IPS-20b (cell line): Measurements from ENCODE around the gene GABBR2.
"Not testable (repeated sequence)": the region's sequence is repeated elsewhere in the genome, so short reads cannot be mapped to it uniquely, and the experiment has no call there.

Experiments
- H3K27ac ChIP-seq: one replicate; pipeline ENCODE4 v1.5.1; 2013; ENCODE audit warnings: low read length
- H3K27me3 ChIP-seq: 2 replicates; pipeline ENCODE4 v1.6.1; 2013; ENCODE audit warnings: mild to moderate bottlenecking, low read length, inconsistent platforms; ENCODE audit not compliant: insufficient read depth
- H3K36me3 ChIP-seq: 2 replicates; pipeline ENCODE4 v1.6.1; 2013; ENCODE audit warnings: low read depth, mild to moderate bottlenecking, inconsistent platforms, low read length, moderate library complexity; ENCODE audit not compliant: insufficient read depth
- H3K4me1 ChIP-seq: 2 replicates; pipeline ENCODE4 v1.6.1; 2013; ENCODE audit warnings: mild to moderate bottlenecking, control low read depth, inconsistent platforms, low read length, moderate library complexity; ENCODE audit not compliant: insufficient read depth
- H3K4me3 ChIP-seq: 2 replicates; pipeline ENCODE4 v1.5.1; 2013; ENCODE audit warnings: mild to moderate bottlenecking, low read length, inconsistent platforms
- H3K9ac ChIP-seq: 2 replicates; pipeline ENCODE4 v1.6.1; 2013; ENCODE audit warnings: low read depth, mild to moderate bottlenecking, inconsistent platforms, low read length, moderate library complexity
- H3K9me3 ChIP-seq: 2 replicates; pipeline ENCODE4 v1.6.1; 2013; ENCODE audit warnings: mild to moderate bottlenecking, low read depth, low read length, inconsistent platforms; ENCODE audit not compliant: insufficient read depth

GABBR2 gene

DNA sequence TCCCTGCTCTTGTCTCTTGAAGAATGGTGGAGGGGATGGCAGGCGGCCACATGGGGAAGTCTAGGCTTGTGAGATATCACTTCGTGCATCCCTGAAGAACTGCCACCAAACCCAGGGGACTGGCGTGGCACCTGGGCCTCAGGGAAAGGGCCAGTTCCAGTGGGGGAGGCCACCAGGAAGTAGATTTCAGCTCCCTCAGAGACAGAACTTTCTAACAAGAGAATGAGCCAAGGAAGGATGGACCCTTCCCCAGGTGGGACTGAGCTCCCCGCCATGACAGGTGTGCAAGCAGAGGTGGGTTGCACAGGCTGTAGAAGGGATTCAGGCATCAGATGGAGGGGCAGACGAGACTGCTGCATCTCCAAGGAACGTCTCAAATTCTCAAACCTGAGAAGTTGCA is 193.9 kb downstream of the GABBR2 start:
- Histone ChIP-seq H3K9me3 (no peaks in the 10 kb centered on the region), H3K4me1 (no peaks in the 10 kb centered on the region), H3K27ac (no peak overlapping the region), H3K4me3 (no peak overlapping the region), H3K9ac (no peak overlapping the region), H3K36me3 (no peaks in the 10 kb centered on the region), H3K27me3 (no peaks in the 10 kb centered on the region)

DNA sequence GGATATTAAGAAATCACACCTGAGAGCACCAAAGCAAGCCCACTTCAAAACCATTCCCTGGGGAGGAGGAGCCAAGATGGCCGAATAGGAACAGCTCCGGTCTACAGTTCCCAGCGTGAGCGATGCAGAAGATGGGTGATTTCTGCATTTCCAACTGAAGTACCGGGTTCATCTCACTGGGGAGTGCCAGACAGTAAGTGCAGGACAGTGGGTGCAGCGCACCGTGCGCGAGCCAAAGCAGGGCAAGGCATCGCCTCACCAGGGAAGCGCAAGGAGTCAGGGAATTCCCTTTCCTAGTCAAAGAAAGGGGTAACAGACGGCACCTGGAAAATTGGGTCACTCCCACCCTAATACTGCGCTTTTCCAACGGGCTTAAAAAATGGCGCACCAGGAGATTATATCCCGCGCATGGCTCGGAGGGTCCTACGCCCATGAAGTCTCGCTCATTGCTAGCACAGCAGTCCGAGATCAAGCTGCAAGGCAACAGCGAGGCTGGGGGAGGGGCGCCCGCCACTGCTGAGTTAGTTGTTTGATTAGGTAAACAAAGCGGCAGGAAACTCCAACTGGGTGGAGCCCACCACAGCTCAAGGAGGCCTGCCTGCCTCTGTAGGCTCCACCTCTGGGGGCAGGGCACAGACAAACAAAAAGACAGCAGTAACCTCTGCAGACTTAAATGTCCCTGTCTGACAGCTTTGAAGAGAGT is 200.4 kb downstream of the GABBR2 start:
- H3K27ac ChIP-seq, H3K4me3 ChIP-seq, H3K27me3 ChIP-seq, H3K36me3 ChIP-seq, H3K9ac ChIP-seq: not testable (repeated sequence)
- Histone ChIP-seq H3K4me1 (peaks cover 15% of the 10 kb centered on the region), H3K9me3 (peaks cover 16% of the 10 kb centered on the region)

DNA sequence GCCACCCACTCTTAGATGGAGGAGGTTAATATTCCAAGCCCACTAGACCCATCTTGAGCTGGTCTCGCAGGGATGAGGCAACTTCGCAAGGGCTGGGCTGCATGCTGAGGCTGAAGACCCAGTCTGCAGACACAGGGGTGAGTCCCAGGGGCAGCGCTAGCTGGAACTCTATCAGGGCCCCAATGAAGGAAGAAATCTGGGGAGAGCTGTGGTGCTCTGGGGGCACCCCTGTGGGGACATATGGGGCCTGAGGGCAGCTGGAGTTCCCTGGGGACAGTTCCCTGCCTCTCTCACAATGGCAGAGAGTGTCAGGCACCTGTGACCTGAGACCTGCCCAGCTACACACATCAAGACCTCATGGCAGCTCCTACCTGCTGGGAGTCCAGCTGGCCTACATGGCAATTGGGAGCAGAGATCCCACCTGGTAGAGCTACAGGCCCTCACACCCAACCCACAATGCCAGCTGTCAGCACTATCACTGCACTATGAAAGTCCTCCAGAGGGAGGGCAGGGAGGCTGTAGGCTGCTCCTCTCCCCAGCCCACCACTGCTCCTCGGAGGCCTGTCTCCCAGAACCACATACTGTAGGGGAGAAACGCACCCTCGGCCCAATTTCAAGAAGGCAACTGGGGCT is 202.2 kb downstream of the GABBR2 start:
- Histone ChIP-seq H3K4me3 (no peak overlapping the region), H3K36me3 (no peaks in the 10 kb centered on the region), H3K9me3 (peaks cover 16% of the 10 kb centered on the region), H3K27ac (no peak overlapping the region), H3K9ac (no peak overlapping the region), H3K4me1 (peaks cover 24% of the 10 kb centered on the region), H3K27me3 (no peaks in the 10 kb centered on the region)

DNA sequence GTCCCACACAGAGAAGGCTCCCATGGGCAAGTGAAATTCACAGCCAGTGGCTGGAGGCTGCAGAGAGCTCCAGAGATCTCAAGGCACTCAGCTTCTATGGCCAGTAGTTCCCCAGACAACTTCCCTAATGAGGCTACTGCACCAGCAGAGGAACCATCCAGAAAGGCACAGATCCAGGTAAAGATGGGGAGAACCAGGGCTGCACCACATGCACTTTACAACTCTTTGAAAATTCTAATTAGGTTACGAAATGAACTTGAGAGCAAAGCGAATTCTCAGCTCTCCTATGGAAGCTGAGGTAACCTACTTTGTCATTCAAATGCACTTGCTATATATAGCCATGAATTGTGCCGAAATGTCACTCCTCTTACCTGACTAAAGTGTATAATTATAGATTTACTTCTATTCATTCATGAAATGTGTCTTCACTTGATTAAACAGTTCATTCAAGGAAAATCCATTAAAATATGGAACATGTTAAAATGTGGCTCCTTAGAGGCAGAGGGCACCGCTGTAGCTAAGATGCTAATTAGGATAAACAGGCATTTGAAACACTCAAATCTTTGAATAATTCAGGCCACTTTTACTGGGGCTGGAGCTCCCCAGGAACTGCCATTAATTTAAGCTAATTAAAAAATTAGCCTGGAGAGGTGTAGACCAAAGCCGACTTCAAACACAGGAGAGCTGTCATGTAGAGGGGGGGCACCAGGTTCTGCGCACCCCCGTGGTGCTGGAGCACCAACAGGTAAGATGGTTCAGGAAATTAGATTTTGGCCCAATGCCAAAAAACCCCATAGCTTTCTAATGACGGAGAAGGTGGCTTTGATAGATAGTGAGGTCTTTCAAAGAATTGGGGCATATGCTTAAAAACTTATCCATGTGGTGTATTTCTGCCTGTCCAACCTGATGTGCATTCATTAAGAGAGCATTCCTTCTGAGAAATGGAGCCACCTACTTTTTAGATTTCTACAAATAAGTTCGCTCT is 204.1 kb downstream of the GABBR2 start:
- Histone ChIP-seq H3K27me3 (no peaks in the 10 kb centered on the region), H3K4me3 (peak overlapping the region; percentile 47; the same call in 1 of the 2 replicates), H3K4me1 (peaks cover 24% of the 10 kb centered on the region), H3K27ac (no peak overlapping the region), H3K9me3 (peaks cover 16% of the 10 kb centered on the region), H3K9ac (peak overlapping the region; percentile 49; the same call in 1 of the 2 replicates), H3K36me3 (no peaks in the 10 kb centered on the region)

DNA sequence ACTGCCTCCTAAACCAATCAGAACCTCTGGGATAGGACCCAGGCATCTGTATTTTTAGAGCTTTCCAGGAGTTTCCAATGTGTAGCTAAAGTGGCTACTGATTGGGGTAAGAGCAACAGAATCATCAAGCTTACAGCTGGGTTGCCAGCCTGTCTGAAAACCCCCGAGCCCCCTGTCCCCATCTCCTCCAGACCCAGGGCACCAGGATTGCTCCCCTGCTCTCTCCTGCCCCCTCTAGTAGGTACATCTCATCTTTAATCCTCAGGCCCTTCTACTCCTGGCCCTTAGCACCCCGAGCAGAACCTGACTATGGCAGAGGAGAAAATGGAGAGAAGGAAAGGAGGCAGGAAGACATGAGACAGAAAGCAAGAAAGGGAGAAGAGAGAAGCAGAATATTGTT is 204.9 kb downstream of the GABBR2 start:
- H3K4me1 ChIP-seq: peaks cover 24% of the 10 kb centered on the region

DNA sequence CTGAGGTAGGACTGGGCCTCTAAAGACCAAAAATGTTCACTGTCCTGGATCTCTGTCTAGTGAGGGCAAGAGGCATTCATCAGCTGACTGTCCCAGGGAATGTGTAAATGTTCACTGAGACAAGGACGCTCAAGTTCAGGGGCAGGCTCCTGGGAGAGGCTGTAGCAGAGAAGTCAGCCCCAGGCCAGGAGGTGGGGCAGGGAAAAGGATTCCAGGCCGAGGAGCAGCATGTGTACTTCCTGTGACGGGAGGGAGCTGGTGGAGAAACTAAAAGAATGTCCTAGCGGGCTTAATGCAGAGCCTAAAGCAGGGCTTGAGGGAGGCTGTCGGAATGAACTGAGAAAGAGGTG is 205.8 kb downstream of the GABBR2 start:
- no peak overlapping the region for H3K9ac ChIP-seq
- H3K27ac ChIP-seq: no peak overlapping the region

More for the DNA sequence above, 204.9 kb downstream of the GABBR2 start:
- Histone ChIP-seq H3K27ac (no peak overlapping the region), H3K27me3 (no peaks in the 10 kb centered on the region), H3K4me3 (peak overlapping the region; percentile 47; the same call in 1 of the 2 replicates), H3K9ac (peak overlapping the region; percentile 49; the same call in 1 of the 2 replicates), H3K36me3 (no peaks in the 10 kb centered on the region), H3K9me3 (peaks cover 16% of the 10 kb centered on the region)

DNA sequence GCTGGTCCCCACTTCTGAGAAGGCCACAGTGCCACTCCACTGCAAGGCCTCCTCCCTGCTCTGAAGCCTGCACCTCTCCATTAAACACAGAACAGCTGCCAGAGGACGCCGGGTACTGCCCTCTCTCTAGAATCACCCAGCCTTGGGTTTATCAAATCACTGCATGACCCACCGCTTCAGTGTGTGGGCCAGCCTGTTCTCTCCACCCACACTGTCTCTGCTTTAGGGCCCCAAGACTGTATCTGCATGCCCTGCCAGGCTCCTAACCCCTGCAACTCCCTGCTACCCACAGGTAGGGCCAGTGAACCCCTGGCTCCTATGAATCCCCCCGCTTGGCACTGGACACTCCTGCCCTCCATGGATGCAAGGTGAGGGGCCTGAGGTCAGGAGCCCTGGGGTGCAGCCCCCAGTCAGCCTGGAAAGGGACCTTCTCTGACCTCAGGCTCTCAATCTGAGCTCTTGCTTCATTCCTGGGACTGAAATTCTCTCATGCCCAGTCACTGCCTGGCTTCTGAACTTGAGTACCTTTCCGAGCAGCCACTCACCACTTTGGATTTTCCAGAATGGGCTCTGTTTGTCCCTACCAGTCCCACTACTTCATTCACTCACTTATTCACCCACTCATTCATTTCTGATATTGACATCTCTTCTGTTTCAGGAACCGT is 206.3 kb downstream of the GABBR2 start:
- no peaks in the 10 kb centered on the region for H3K36me3 ChIP-seq

More for the DNA sequence above, 205.8 kb downstream of the GABBR2 start:
- H3K9me3 ChIP-seq: peaks cover 13% of the 10 kb centered on the region
- H3K4me1 ChIP-seq: peaks cover 24% of the 10 kb centered on the region
- H3K4me3 ChIP-seq: no peak overlapping the region
- H3K27me3 ChIP-seq: no peaks in the 10 kb centered on the region
- H3K36me3 ChIP-seq: no peaks in the 10 kb centered on the region

DNA sequence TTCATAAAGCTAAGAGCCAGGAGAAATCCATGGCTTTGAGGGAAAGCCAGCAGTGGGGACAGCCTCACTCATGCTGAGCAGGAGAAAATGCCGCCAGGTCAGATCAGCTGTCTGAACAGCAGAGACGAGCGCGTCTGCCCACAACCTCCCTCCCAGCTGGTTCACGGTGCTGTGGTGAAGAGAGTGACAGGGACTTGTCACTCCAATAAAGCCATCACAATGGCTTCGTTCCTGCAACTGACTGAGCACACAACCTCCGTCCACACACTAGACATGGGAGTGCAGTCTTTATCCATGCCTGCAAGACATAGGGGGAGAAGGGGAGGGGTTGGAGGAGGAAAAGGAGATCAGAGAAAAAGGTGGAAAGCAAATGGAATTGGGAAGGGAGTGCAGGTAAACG is 206.9 kb downstream of the GABBR2 start:
- H3K36me3 ChIP-seq: no peaks in the 10 kb centered on the region
- no peak overlapping the region for H3K27ac ChIP-seq
- peaks cover 2% of the 10 kb centered on the region; the same call in 1 of the 2 replicates for H3K9me3 ChIP-seq
- peaks cover 24% of the 10 kb centered on the region for H3K4me1 ChIP-seq
- H3K27me3 ChIP-seq: no peaks in the 10 kb centered on the region
- H3K4me3 ChIP-seq: no peak overlapping the region
- no peak overlapping the region for H3K9ac ChIP-seq

More for the DNA sequence above, 206.3 kb downstream of the GABBR2 start:
- Histone ChIP-seq H3K27ac (no peak overlapping the region), H3K27me3 (no peaks in the 10 kb centered on the region), H3K4me1 (peaks cover 24% of the 10 kb centered on the region), H3K4me3 (no peak overlapping the region), H3K9ac (no peak overlapping the region), H3K9me3 (peaks cover 8% of the 10 kb centered on the region)

DNA sequence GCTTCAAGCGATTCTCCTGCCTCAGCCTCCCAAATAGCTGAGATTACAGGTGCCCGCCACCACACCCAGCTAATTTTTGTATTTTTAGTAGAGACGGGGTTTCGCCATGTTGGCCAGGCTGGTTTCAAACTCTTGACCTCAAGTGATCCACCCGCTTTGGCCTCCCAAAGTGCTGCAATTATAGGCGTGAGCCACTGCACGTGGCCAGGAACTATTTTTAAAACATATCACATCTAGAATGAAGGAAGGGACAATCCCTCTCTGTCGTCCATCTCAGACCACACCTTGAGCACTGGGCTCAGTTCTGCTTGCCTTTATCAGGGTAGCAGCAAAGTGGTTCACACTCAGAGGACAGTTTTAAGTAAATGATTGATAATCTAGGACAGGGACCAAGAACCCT is 207.5 kb downstream of the GABBR2 start:
- H3K9me3 ChIP-seq, H3K27me3 ChIP-seq, H3K9ac ChIP-seq, H3K27ac ChIP-seq, H3K4me3 ChIP-seq, H3K36me3 ChIP-seq: not testable (repeated sequence)
- peaks cover 24% of the 10 kb centered on the region for H3K4me1 ChIP-seq

DNA sequence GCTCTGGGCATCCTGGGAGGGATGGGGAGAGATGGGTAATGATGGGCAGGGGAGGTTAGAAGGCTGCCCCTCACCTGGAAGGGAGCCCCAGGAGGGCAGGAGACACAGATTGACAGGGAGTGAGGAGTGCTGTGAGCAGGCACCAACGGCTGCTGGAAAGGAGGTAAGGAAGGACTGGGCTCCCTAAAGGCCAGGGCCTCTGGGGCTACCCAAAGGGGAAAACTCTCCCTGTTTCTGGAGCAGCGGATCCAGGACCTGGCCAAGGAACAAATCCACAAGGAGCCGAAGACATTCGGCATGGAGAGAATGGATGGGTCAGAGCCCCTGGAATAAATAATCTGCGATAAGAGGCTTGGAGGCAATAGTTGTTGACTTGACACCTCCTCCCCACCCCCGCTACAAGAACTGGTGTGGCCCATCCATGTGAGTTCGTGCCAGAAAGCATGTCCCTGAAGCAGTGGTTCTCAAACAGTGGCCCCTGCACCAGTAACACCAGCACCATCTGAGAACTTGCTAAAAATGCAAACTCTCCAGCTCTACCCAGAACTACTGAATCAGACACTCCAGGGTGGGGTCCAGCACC is 208.3 kb downstream of the GABBR2 start:
- H3K27ac ChIP-seq: no peak overlapping the region
- H3K9ac ChIP-seq: no peak overlapping the region
- H3K9me3 ChIP-seq: no peaks in the 10 kb centered on the region
- H3K27me3 ChIP-seq: no peaks in the 10 kb centered on the region
- no peaks in the 10 kb centered on the region for H3K36me3 ChIP-seq
- H3K4me1 ChIP-seq: peaks cover 26% of the 10 kb centered on the region
- no peak overlapping the region for H3K4me3 ChIP-seq

DNA sequence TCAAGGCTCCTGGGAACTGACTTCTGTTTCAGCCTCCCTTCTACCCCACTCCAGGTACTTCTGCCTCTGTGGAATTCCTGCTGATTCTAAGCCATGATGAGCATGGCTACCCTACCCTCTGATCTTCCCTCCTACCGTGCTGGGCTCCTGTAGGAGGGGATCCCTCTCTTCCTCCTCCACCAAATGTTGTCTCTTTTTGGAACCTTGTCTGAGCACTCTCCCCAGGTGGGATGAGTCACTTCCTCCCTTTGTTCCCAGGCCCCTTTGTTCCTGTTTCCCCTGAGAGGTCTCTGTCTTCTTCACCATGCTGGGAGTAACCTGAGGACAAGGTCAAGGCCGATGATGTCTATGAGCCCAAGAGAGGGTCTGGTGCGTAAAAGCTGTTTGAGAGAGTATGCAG is 213.2 kb downstream of the GABBR2 start:
- Histone ChIP-seq H3K4me1 (peaks cover 10% of the 10 kb centered on the region), H3K9ac (no peak overlapping the region), H3K36me3 (no peaks in the 10 kb centered on the region), H3K4me3 (no peak overlapping the region), H3K9me3 (no peaks in the 10 kb centered on the region), H3K27ac (no peak overlapping the region), H3K27me3 (no peaks in the 10 kb centered on the region)
